ENCODE measurements around the gene TPR.

GRCh38 chr1:186327331-186327730, 47.7 kb downstream of the TPR start:
- TF ChIP-seq POLR2AphosphoS5 (IDR thresholded peaks at IDR 0.05; ENCODE audit: low read depth, low read length) (no peak), TAF1 (IDR thresholded peaks at IDR 0.05; ENCODE audit: low read depth, low read length) (no peak), CTBP2 (IDR thresholded peaks at IDR 0.05; ENCODE audit: borderline replicate concordance, insufficient read depth, insufficient read length, low read length) (no peak), CREB1 (IDR thresholded peaks at IDR 0.05) (no peak), CBX8 (IDR thresholded peaks at IDR 0.05; ENCODE audit: borderline replicate concordance, low read depth, low read length) (no peak), JUN (IDR thresholded peaks at IDR 0.05; ENCODE audit: low read depth, low read length) (no peak), GABPA (IDR thresholded peaks at IDR 0.05; ENCODE audit: borderline replicate concordance, insufficient read depth, low read length) (no peak), CTCF (IDR thresholded peaks at IDR 0.05; ENCODE audit: control extremely low read depth in 1 of 3, insufficient read depth in 1 of 3, low read depth in 1 of 3, low read length in 3 of 3) (no peak), SIN3A (conservative IDR thresholded peaks at IDR 0.05 in 1 of 2, IDR thresholded peaks at IDR 0.05 in 1 of 2; ENCODE audit: low read depth in 1 of 2, low read length in 2 of 2) (no peak)
